GM12874 (cell line): Measurements from ENCODE around the gene MFGE8.

ENCODE experiments used
- CTCF ChIP-seq: IDR thresholded peaks from 2 replicates; pipeline ENCODE4 v1.5.1; 2011; ENCODE audit warnings: low read depth, mild to moderate bottlenecking, control low read depth, low read length, moderate library complexity; ENCODE audit not compliant: insufficient read depth

MFGE8 gene

GRCh38 chr15:88904624-88905327, 8.4 kb downstream of the MFGE8 start:
- peak; percentile 97 for TF ChIP-seq CTCF

DNA sequence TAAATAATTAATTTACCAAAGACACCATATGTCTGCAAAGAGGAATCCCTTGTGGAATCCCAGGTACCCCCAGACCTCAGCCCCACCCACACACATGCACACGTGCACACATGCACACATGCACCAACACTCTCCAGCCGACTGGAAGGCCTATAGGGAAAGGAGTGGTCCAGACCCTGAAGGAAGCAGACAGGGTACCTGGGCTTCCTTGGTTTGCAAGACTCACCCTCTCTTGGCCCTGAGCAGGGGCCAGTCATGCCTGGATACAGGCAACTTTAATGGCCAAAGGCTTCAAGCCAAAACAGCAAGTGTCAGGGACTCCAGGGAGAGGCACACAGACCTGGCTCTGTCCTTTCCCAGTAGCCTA, 8.9 kb downstream of the MFGE8 start:
- no peak for TF ChIP-seq CTCF

GRCh38 chr15:88902846-88903245, 10.3 kb downstream of the MFGE8 start:
- TF ChIP-seq CTCF: no peak

DNA sequence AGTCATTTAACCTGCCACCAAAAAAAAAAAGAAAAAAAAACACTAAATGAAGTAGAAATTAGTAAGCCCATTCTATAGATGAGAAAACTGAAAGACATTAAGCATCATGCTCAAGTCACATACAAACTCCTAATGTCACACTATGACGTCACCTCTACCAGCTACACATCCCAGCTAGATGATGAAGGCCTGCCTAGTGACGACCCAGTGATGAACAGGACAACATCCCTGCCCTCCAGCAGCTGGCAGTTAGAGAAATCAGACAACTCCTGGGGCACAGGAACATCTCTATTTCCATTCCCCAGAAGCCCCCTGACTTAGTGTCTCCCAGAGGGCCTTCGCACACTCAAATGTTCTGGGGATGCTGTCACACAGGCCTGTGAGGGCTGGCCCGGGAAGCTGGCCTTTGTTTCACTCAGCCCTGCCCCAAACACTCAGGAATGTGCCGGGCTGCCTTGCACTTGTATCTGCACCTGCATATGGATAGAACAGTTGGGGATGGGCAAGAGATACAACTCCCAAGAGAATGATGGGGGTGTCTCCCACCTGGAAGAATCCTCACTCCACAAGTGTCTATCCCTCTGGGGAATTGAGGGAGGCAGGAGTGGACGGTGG, 10.9 kb downstream of the MFGE8 start:
- TF ChIP-seq CTCF: no peak

GRCh38 chr15:88901508-88902220, 11.5 kb downstream of the MFGE8 start:
- no peak for TF ChIP-seq CTCF

GRCh38 chr15:88900982-88901418, 12.2 kb downstream of the MFGE8 start:
- no peak for TF ChIP-seq CTCF

DNA sequence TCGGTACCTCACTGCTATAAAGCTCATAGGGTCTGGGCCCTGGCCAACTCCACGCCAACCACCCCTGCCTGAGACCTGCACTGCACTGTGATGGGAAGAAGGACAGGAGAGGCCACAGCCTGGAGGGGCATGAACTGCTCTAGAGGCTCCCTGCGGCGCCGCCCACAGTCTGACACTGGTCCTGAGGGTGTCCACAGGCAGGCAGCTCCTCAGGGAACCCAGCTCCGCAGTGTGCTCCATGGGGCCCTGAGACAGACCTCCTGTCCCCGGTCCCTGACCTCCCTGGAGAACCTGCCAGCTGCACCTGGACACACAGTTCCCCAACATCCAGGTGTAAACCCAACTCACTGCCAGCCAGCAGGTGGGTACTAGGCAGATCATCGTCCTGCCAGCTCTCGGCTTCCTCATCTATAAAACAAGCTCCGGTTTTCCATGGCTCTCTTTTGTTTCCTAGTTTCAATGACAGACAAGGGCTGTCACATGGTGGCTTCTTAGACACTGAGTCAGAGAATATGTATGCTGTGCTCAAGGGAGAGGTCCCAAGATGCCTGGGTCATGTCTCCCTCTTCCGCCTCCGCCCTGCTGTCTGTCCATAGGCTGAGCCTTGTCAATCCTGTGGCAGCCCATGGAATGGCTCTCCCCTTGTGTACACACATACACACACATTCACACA, 12.7 kb downstream of the MFGE8 start:
- TF ChIP-seq CTCF: no peak
